Keratinocyte (primary cell): Measurements from ENCODE around the gene CPSF7.

ENCODE experiments used
- EZH2 ChIP-seq: IDR thresholded peaks from one replicate; pipeline ENCODE4 v1.6.1; 2012; ENCODE audit warnings: inconsistent platforms, mild to moderate bottlenecking, low read length, moderate library complexity
- TF ChIP-seq, protein P1 (sequence below), 3 experiments: IDR thresholded peaks in 1 of 3; conservative IDR thresholded peaks in 1 of 3; optimal IDR thresholded peaks in 1 of 3; 2 replicates in 2 of 3; 3 replicates in 1 of 3; pipeline versions ENCODE3 to v1.5.1; 2011; ENCODE audit warnings: low read length in 3 of 3, mild to moderate bottlenecking in 3 of 3, moderate library complexity in 2 of 3, control low read depth in 1 of 3, inconsistent platforms in 1 of 3; ENCODE audit not compliant: insufficient read depth in 2 of 3; ENCODE audit errors: extremely low read depth in 1 of 3

DNA sequence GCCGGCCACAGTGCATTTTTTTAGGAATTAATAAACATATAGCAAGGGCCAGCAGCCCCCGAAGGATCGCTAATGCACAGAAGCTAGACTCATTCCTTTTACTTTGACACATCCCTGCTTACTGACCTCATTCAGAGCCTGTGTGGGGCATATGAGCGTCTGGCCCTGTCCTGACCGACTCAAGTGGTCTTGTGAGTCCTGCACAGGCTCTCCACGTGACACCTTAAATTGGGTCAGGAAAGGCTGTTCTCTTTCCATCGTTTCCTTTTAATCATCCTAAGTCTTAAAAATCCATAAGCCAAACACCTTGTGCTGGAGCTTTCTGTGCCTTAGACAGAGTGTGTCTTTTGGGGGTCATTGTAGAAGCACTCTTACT lies 18.8 kb upstream of the CPSF7 start:
- TF ChIP-seq, protein P1, sequence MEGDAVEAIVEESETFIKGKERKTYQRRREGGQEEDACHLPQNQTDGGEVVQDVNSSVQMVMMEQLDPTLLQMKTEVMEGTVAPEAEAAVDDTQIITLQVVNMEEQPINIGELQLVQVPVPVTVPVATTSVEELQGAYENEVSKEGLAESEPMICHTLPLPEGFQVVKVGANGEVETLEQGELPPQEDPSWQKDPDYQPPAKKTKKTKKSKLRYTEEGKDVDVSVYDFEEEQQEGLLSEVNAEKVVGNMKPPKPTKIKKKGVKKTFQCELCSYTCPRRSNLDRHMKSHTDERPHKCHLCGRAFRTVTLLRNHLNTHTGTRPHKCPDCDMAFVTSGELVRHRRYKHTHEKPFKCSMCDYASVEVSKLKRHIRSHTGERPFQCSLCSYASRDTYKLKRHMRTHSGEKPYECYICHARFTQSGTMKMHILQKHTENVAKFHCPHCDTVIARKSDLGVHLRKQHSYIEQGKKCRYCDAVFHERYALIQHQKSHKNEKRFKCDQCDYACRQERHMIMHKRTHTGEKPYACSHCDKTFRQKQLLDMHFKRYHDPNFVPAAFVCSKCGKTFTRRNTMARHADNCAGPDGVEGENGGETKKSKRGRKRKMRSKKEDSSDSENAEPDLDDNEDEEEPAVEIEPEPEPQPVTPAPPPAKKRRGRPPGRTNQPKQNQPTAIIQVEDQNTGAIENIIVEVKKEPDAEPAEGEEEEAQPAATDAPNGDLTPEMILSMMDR (optimal IDR thresholded peaks at IDR 0.05 in 1 of 3, IDR thresholded peaks at IDR 0.05 in 1 of 3, conservative IDR thresholded peaks at IDR 0.05 in 1 of 3; ENCODE audit: extremely low read depth in 1 of 3, insufficient read depth in 2 of 3, low read length in 3 of 3), result no peak
- no peak for TF ChIP-seq EZH2
